Spleen (tissue), 7 donors: Measurements from ENCODE around the gene SFMBT1.

Source experiments
- CTCF ChIP-seq, 11 experiments: fragments of 200-600 bp in 7 of 11; fragments of 450-650 bp in 4 of 11; sonication (generic) in 4 of 11; IDR thresholded peaks in 8 of 11; conservative IDR thresholded peaks in 3 of 11; 1 replicate in 7 of 11; 2 replicates in 4 of 11; pipeline versions ENCODE4 v1.4.0 to v1.8.0; 2016 to 2021; ENCODE audit warnings: antibody characterized with exemption in 11 of 11, inconsistent platforms in 4 of 11, mild to moderate bottlenecking in 1 of 11
- POLR2A ChIP-seq, 3 donors: fragments of 450-650 bp; IDR thresholded peaks; one replicate each; pipeline ENCODE4 v1.5.1; 2017; ENCODE audit warnings: antibody characterized with exemption in 3 of 3, mild to moderate bottlenecking in 1 of 3
- donor health status: DM: no; HTN: no; CAD: no; lungs with moderate emphysema.
- donor health status: DM: no; HTN: no; CAD: no.
- donor health status: DM: no; HTN: no; CAD: no.

GRCh38 chr3:53023072-53023823, 22.6 kb downstream of the SFMBT1 start:
- TF ChIP-seq CTCF (IDR thresholded peaks at IDR 0.05 in 8 of 11, conservative IDR thresholded peaks at IDR 0.05 in 3 of 11) (no peak), POLR2A (IDR thresholded peaks at IDR 0.05) (no peak)
